Suprapubic skin (tissue), 4 donors: Measurements from ENCODE around the gene SPINK4.

Experiments
- CTCF ChIP-seq, 2 donors: fragments of 200-600 bp in 1 of 2; fragments of 450-650 bp in 1 of 2; sonication (generic) in 1 of 2; IDR thresholded peaks; one replicate each; pipeline ENCODE4 v1.5.1; 2016 to 2019; ENCODE audit warnings: antibody characterized with exemption in 2 of 2, mild to moderate bottlenecking in 1 of 2, moderate library complexity in 1 of 2
- EP300 ChIP-seq: sonication (generic); formaldehyde crosslinking; IDR thresholded peaks from one replicate; pipeline ENCODE4 v1.6.1; 2017; ENCODE audit warnings: antibody characterized with exemption
- POLR2A ChIP-seq, 2 donors: fragments of 450-650 bp; IDR thresholded peaks; one replicate each; pipeline ENCODE4 v1.6.1; 2017; ENCODE audit warnings: antibody characterized with exemption in 2 of 2, mild to moderate bottlenecking in 2 of 2, moderate library complexity in 2 of 2
- POLR2AphosphoS5 ChIP-seq, 3 donors: sonication (generic); formaldehyde crosslinking; IDR thresholded peaks; one replicate each; pipeline ENCODE4 v1.6.1; 2017; ENCODE audit warnings: antibody characterized with exemption in 3 of 3

GRCh38 chr9:33209394-33209793 is 30.6 kb upstream of the SPINK4 start:
- no peak for TF ChIP-seq POLR2A (IDR thresholded peaks at IDR 0.05)
- TF ChIP-seq POLR2AphosphoS5 (IDR thresholded peaks at IDR 0.05) = no peak
- TF ChIP-seq CTCF (IDR thresholded peaks at IDR 0.05) = no peak
- TF ChIP-seq EP300 = no peak
